B cell (primary cell): ENCODE results near the gene OR52D1. TPM values are rescaled to one million over a fixed set of nuclear protein-coding genes. Genes with fewer than 3 reads are reported as not detected.
A peak's percentile ranks its signal among the peaks of the same experiment; 100 is the strongest.

Experiments used
- ATAC-seq: fragments of 200-7000 bp; cut with Tn5 transposase; one replicate; pipeline ENCODE4 v1.10.0; 2021; ENCODE audit warnings: low read depth, mild to moderate bottlenecking, moderate number of reproducible peaks, moderate library complexity
- CTCF ChIA-PET: fragments of 350-600 bp; sonication (Branson Sonifier 250); formaldehyde crosslinking; loops from one replicate; lab custom pipeline; 2021; ENCODE audit warnings: antibody characterized with exemption, inconsistent platforms; lab: Charles Lee
- POLR2A ChIA-PET: fragments of 350-600 bp; sonication (Branson Sonifier 250); formaldehyde crosslinking; loops from one replicate; lab custom pipeline; 2021; ENCODE audit warnings: antibody characterized with exemption; lab: Charles Lee
- DNase-seq: peaks from one replicate; pipeline ENCODE4 v3.0.0; 2013
- H2AFZ ChIP-seq: 2 replicates; pipeline ENCODE4 v1.6.1; 2012; ENCODE audit warnings: mild to moderate bottlenecking, low read depth, low read length; ENCODE audit not compliant: insufficient read depth, poor library complexity, severe bottlenecking
- H3K27ac ChIP-seq, 2 donors: 1 replicate in 1 of 2; 2 replicates in 1 of 2; pipeline ENCODE4 v1.5.1; 2012 to 2013; ENCODE audit warnings: low read length in 2 of 2, mild to moderate bottlenecking in 2 of 2, moderate library complexity in 1 of 2
- H3K27me3 ChIP-seq, 4 experiments: fragments of 200-600 bp in 1 of 4; sonication (generic) in 1 of 4; replicated peaks in 1 of 4; 1 replicate in 2 of 4; 2 replicates in 2 of 4; pipeline versions ENCODE4 v1.6.1 to v1.7.0; 2013 to 2016; ENCODE audit warnings: low read length in 3 of 4, mild to moderate bottlenecking in 2 of 4, mixed read lengths in 1 of 4, moderate library complexity in 1 of 4; ENCODE audit not compliant: insufficient read depth in 4 of 4, control insufficient read depth in 3 of 4; ENCODE audit errors: control extremely low read depth in 1 of 4
- H3K36me3 ChIP-seq, 2 experiments: replicated peaks in 1 of 2; 1 replicate in 1 of 2; 2 replicates in 1 of 2; pipeline versions ENCODE4 v1.6.1 to v1.7.1; 2013; ENCODE audit warnings: low read length in 1 of 2; ENCODE audit not compliant: insufficient read depth in 2 of 2, control insufficient read depth in 1 of 2; ENCODE audit errors: control extremely low read depth in 1 of 2, extremely low read depth in 1 of 2
- H3K4me1 ChIP-seq, 2 donors: fragments of 200-600 bp in 1 of 2; sonication (generic) in 1 of 2; 1 replicate in 1 of 2; 2 replicates in 1 of 2; pipeline versions ENCODE4 v1.5.1 to v1.6.1; 2013 to 2017; ENCODE audit warnings: low read length in 2 of 2; ENCODE audit not compliant: control insufficient read depth in 2 of 2, insufficient read depth in 2 of 2
- H3K4me2 ChIP-seq: replicated peaks from 2 replicates; pipeline ENCODE3; 2012; ENCODE audit warnings: mild to moderate bottlenecking, low read depth, low read length; ENCODE audit not compliant: poor library complexity, severe bottlenecking
- H3K4me3 ChIP-seq, 5 experiments: fragments of 200-600 bp in 1 of 5; sonication (generic) in 1 of 5; 1 replicate in 3 of 5; 2 replicates in 2 of 5; pipeline versions ENCODE4 v1.5.1 to v1.7.0; 2011 to 2016; ENCODE audit warnings: low read length in 4 of 5, mild to moderate bottlenecking in 4 of 5, low read depth in 2 of 5, control low read depth in 1 of 5, moderate library complexity in 1 of 5; ENCODE audit not compliant: insufficient read depth in 1 of 5; ENCODE audit errors: control extremely low read depth in 1 of 5, extremely low read depth in 1 of 5
- H3K79me2 ChIP-seq: fragments of 200-600 bp; sonication (generic); one replicate; pipeline ENCODE4 v1.6.0; 2016; ENCODE audit warnings: low read length; ENCODE audit not compliant: control insufficient read depth, insufficient read depth
- H3K9ac ChIP-seq: fragments of 200-600 bp; sonication (generic); 2 replicates; pipeline ENCODE4 v1.6.1; 2017; ENCODE audit warnings: mild to moderate bottlenecking, low read length, moderate library complexity
- H3K9me3 ChIP-seq, 3 donors: one replicate each; pipeline versions ENCODE4 v1.6.1 to v1.7.1; 2013; ENCODE audit warnings: low read length in 2 of 3; ENCODE audit not compliant: control insufficient read depth in 2 of 3, insufficient read depth in 1 of 3; ENCODE audit errors: control extremely low read depth in 1 of 3
- H4K20me1 ChIP-seq: 2 replicates; pipeline ENCODE4 v1.6.0; 2012; ENCODE audit warnings: mild to moderate bottlenecking, low read length; ENCODE audit not compliant: insufficient read depth, control insufficient read depth, poor library complexity, severe bottlenecking
- H3K27ac Mint-ChIP-seq: one replicate; pipeline ENCODE4 v1.8.0; 2021; ENCODE audit warnings: mixed read lengths
- H3K27me3 Mint-ChIP-seq: one replicate; pipeline ENCODE4 v1.8.0; 2021; ENCODE audit warnings: mixed read lengths
- H3K4me1 Mint-ChIP-seq: one replicate; pipeline ENCODE4 v1.8.0; 2021; ENCODE audit warnings: mixed read lengths
- H3K4me3 Mint-ChIP-seq: one replicate; pipeline ENCODE4 v1.8.0; 2021; ENCODE audit warnings: mixed read lengths
- H3K9me3 Mint-ChIP-seq: one replicate; pipeline ENCODE4 v1.8.0; 2022; ENCODE audit warnings: mixed read lengths; ENCODE audit not compliant: insufficient read depth
- CTCF ChIP-seq: fragments of 200-600 bp; IDR thresholded peaks from one replicate; pipeline ENCODE4 v1.8.0; 2022; ENCODE audit warnings: antibody characterized with exemption, mild to moderate bottlenecking
- EZH2 ChIP-seq: IDR thresholded peaks from 2 replicates; pipeline ENCODE4 v1.6.1; 2012; ENCODE audit warnings: borderline replicate concordance, low read depth, mild to moderate bottlenecking, moderate library complexity, low read length; ENCODE audit not compliant: insufficient read depth, poor library complexity, severe bottlenecking
- WGBS: methylation state at CpG from one replicate; pipeline ENCODE4 v1.1.5; 2013; ENCODE audit warnings: missing lambda C conversion rate; ENCODE audit not compliant: insufficient coverage; 5-methylcytosine and 5-hydroxymethylcytosine counted together
- intact Hi-C: fragments of 100-400 bp; cut with micrococcal nuclease; formaldehyde crosslinking; loops from one replicate; pipeline ENCODE4 v1.10.0; 2022
- polyA plus RNA-seq: library from polyadenylated mRNA; depleted of rRNA; stranded (reverse); fragments of >200 nt; gene quantifications from 2 replicates; pipeline ENCODE4 v1.2.3, GENCODE V29; 2012
- total RNA-seq, 2 donors: library from RNA; stranded (reverse); fragments of 120-200 nt in 1 of 2; gene quantifications; 1 replicate in 1 of 2; 2 replicates in 1 of 2; pipeline versions ENCODE4 v1.2.3 to v1.2.4, GENCODE V29; 2013 to 2022

The OR52D1 gene
- total and polyA plus RNA-seq, 2 donors (not counting 1 experiment from before 2014, with no cell fraction given), result not detected

- no peaks in the 10 kb centered on the region for H3K4me1 Mint-ChIP-seq
- H3K27ac Mint-ChIP-seq, result no peak overlapping the region
- Histone ChIP-seq H3K4me1 (no peaks in the 10 kb centered on the region), H3K4me2 (no peak overlapping the region), H3K36me3 (no peaks in the 10 kb centered on the region), H3K79me2 (no peaks in the 10 kb centered on the region), H3K9ac (no peak overlapping the region), H3K9me3 (peaks cover 0 to 1% (median 0%) of the 10 kb centered on the region in 3 donors), H4K20me1 (no peaks in the 10 kb centered on the region), H3K27ac (no peak overlapping the region), H2AFZ (no peak overlapping the region), H3K27me3 (no peaks in the 10 kb centered on the region), H3K4me3 (no peak overlapping the region)
- no peaks in the 10 kb centered on the region for H3K9me3 Mint-ChIP-seq
- ATAC-seq (no peak), DNase-seq (peak; percentile 50)
- peaks cover 4% of the 10 kb centered on the region for H3K27me3 Mint-ChIP-seq
- TF ChIP-seq EZH2, result no peak
- TF ChIP-seq CTCF, result peak; percentile 87
- POLR2A ChIA-PET, result no interaction called here
- 100% methylated on average over 1 of the region's 2 CpGs for WGBS
- no peak overlapping the region for H3K4me3 Mint-ChIP-seq
- intact Hi-C loops, result loop anchor here (1.0 to 10.0 kb wide), 2 partner anchors 238 to 332 kb away; partner anchors contain the start of gene OR52N2
- CTCF ChIA-PET, result interaction anchor here (0.9 to 3.4 kb wide), 13 partner anchors 8 to 849 kb away, joined by 3 to 25 read pairs (median 4); partner anchors contain the start of genes OR51D1 and OR52N2
Measured at GRCh38 chr11:5476186-5476819, 12.2 kb upstream of the OR52D1 start.

GRCh38 chr11:5486003-5486402, 2.5 kb upstream of the OR52D1 start:
- Histone ChIP-seq H3K4me1 (no peaks in the 10 kb centered on the region), H3K4me2 (no peak overlapping the region), H3K27me3 (no peaks in the 10 kb centered on the region), H3K36me3 (no peaks in the 10 kb centered on the region), H2AFZ (no peak overlapping the region), H3K4me3 (no peak overlapping the region), H3K79me2 (no peaks in the 10 kb centered on the region), H3K27ac (no peak overlapping the region), H3K9me3 (no peaks in the 10 kb centered on the region), H4K20me1 (no peaks in the 10 kb centered on the region), H3K9ac (no peak overlapping the region)
- 0% methylated on average over 1 of the region's 3 CpGs for WGBS
- intact Hi-C loops, result no loop called here
- TF ChIP-seq EZH2, result no peak
- no peak for DNase-seq
- Mint-ChIP-seq H3K4me3 (no peak overlapping the region), H3K4me1 (no peaks in the 10 kb centered on the region), H3K27me3 (peaks cover under 1% of the 10 kb centered on the region), H3K27ac (no peak overlapping the region), H3K9me3 (no peaks in the 10 kb centered on the region)
- ChIA-PET CTCF (no interaction called here), POLR2A (no interaction called here)
- no peak for ATAC-seq
